SW 1271 (cell line): ENCODE results near the gene VPS8.

Experiments
- DNase-seq, 2 experiments: peaks; one replicate each; lab custom pipeline; 2025; lab: John Stamatoyannopoulos, UW

The VPS8 gene

DNA sequence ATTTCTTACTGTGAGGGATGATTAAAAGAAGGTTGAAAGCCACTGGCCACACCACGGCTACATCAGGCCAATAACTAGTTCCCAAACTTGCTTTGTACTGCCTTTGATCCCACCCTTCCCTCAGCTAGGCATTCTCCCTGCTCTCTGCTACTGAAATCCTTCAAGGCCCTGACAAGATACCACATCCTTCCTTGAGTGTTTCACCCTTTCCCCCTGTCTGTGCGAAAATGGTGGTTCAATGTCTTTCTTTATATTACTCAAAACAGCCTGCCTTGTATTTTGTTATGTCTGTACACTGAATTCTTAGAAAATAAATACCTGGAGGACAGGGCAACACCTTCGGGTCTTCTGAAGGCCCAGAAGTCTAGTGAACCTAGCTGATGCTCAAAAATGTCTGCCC is 932 bp upstream of the VPS8 start:
- DNase-seq: no peak

DNA sequence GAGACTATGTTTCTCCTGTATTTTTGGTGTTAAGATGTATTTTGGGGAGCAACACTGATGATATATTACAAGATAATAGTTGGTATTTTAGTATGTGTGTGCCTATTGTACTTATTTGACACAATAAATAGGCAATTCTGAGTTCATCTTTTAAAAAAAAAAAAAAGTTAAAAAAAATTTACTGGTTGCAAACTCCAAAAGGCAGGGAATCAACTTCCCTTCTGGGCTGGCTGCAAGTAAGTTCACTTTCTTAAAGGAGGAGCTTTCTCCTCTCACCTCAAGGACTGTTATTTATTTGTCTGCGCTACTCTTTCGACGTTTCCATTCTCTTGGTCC is 335 bp upstream of the VPS8 start:
- no peak for DNase-seq

DNA sequence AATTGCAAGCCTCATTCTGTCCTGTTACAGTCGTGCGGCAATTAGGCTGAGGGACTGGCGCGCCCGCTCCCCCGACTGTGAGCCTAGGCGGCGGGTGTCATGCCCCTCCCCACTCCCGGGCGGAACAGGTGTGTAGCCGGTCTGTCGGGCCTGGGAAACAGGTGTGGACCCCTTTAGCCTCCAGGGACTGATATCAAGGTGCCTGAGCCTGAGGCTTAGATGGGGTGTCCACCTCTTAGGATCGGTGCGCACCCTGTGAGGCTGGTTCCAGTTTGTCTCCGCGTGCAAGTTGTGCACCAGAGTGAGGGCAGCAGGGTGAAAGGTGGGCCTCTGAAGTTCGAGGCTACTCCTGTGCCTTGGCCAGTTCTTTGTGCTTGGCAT is 686 bp downstream of the VPS8 start:
- DNase-seq: no peak

DNA sequence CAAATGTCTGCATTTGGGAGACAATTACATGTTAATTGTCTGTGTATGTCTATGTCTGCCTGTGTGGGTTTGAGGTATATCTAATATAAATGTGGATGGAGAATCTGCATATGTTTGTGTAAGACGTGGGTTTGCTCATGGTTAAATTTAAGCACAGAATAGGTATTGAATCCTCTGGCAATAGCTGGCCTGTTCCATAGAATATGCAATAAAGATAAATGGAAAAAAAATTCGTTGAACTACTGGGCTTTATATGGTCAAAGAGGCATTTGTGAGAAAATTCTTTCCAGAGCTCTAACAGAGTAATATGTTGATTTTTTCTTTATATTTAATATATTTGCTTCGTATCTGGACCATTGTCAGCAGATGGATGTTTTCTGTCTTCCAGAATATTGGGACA is 1.4 kb downstream of the VPS8 start:
- DNase-seq: no peak

- DNase-seq: no peak
Observed at GRCh38 chr3:184814214-184814613, 2.2 kb downstream of the VPS8 start.

DNA sequence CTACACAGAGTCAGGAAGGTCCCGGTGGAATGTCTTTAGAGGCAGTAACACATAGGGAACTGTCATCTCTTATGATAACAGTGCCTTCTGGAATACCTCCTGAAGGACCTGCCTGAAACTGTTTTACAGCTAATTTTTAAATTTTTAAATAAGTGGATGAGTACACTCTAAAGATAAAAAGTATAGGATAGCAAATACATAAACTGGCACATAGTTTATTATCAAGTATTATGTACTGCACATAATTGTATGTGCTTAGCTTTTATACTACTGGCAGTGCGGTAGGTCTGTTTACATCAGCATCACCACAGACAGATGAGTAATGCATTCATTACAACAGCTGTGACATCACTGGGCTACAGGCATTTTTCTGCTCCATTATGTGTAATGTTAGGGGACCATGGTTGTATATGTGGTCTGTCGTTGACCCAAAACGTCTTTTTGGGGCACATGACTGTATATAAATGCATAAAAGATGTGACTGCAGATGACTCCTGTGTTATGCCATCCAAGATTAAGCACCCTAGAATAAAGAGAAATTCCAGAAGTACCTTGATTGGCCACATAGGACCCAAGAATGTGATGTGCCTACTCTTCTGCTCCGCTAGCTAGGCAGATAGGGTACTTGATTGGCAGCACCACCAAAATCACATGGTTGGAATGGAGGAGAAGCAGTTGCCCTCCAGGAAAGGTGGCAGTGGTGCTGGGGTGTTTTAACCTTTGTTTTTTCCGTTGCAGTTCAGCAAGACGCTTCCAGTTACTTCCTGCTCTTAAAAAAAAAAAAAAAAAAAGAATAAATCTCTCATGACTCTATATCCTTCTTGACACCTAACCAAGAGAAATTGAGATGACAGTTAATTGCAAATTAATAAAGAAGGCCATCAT is 3.3 kb downstream of the VPS8 start:
- DNase-seq: no peak

GRCh38 chr3:184816614-184817013 is 4.6 kb downstream of the VPS8 start:
- no peak for DNase-seq

DNA sequence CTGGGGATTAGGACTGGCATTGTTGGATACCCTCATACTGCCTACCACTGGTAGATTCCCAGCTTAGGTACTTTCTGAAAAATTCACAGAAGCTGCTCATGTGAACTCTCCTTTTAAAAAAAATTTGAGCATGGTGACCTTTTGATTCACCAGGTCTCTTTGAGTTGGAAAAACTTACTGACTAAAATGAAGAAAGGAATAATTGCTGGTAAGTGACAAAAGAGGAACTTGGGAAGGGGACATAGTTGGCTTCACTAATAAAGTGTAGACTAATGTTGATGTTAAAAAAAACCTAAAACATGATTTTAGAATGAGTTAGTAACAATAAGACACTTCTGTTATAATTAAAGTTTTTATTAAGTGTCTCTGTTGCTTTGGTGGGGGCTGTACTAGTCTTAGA is 8.6 kb downstream of the VPS8 start:
- DNase-seq: no peak

GRCh38 chr3:184821034-184821433 is 9.1 kb downstream of the VPS8 start:
- DNase-seq: no peak

DNA sequence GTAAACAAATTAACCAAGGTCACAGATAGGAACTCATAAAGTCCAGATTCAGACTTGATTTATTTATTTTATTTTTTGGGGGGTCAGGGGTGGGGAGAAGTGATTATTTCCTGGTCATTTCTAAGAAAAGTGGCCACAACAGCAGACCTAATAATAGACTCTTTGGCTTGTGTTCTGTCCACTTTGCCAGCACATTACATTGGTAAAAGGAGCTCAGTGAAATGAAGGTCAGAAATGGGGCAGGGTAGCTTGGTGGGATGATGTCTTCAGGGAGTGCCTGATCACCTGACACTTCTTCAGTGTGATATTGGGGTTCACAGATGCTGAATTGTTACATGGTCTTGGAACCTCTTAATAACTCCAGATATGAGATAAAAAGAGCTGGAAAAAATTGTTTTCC is 10.1 kb downstream of the VPS8 start:
- no peak for DNase-seq

GRCh38 chr3:184822654-184823053 is 10.7 kb downstream of the VPS8 start:
- no peak for DNase-seq

DNA sequence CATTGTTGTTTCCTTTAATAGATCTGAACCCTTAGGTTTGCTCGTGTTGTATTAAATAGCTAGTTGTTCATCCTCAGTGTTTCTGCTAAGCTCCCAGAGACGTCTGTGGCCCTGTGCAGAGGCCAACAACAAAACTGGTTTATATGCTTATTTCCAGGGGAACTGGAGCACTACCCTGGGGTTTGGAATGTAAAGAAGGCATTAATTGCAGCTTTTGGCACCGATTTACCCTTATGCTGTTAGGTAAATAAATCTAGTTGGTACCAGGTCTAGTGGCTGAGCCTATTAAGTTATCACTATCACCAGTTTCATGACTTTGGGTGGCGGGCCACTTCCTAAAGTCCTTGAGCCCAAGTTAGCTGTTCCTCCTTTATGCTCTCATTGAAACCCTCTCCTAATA is 12.0 kb downstream of the VPS8 start:
- DNase-seq: no peak

DNA sequence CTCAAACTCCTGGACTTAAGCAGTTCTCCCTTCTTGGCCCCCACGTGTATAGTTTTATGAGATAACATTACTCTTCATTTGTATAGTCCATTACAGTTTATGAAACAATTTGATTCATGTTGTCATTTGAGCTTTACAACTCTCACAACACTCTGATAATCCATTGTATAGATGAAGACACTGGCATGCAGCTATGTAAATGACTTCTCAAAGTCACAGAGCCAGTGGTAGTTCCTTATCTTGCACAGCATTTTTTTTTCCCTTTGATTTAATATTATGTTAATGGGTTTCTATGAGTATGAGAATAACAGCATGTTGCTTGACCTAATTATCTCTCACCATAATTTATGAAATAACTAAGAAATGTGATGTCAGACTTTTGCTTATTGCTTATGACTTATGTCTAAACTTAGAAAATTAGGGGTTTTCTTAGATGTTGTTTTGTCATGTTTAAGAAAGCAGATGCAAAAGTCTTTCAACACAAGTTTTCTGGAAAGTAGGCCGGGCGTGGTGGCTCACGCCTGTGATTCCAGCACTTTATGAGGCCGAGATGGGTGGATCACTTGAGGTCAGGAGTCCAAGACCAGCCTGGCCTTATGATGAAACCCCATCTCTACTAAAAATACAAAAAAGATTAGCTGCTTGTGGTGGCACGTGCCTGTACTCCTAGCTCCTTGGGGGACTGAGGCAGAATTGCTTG is 13.3 kb downstream of the VPS8 start:
- no peak for DNase-seq

- DNase-seq: no peak
Observed at GRCh38 chr3:184827572-184827971, 15.6 kb downstream of the VPS8 start.

DNA sequence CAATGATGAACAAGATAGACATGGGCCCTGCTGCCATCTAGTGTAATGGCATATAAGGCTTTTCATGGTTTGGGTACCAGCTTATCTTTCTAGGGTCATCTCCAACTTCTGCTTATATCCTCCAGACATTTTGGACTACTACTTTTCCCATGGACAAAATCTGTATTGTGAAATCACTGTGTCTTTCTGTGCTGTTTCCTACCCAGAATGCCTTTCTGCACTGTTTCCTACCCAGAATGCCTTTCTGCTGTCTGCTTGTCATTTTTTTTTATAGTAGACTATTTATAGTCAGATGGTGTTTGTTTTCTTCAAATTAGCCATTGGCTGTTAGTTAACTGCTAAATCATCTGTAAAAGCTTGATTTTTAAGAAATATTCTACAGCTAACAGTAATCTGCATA is 20.1 kb downstream of the VPS8 start:
- no peak for DNase-seq

- no peak for DNase-seq
Observed at GRCh38 chr3:184832903-184833302, 20.9 kb downstream of the VPS8 start.

- no peak for DNase-seq
Observed at GRCh38 chr3:184836090-184836822, 24.3 kb downstream of the VPS8 start.

- no peak for DNase-seq
Observed at GRCh38 chr3:184842433-184842832, 30.5 kb downstream of the VPS8 start.

DNA sequence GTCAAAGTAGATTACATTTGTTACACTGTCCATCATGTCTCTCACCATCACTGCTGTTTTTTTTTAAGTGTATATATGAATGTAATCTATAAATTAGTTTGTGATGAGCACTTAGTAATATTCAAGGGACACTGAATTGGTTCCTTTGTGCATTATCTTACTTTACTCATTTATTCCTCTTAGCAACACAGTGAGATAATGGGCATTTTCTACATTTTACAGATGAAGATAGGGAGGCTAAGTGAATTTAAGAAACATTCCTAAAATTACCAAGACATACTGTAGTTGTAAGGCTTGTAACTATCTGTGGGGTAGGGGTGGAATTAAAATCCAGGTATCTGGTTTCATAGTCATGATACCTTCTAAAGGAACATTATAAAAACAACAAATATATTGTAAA is 33.9 kb downstream of the VPS8 start:
- no peak for DNase-seq

GRCh38 chr3:184846496-184846895 is 34.5 kb downstream of the VPS8 start:
- no peak for DNase-seq

GRCh38 chr3:184848934-184849333 is 37.0 kb downstream of the VPS8 start:
- DNase-seq: no peak

DNA sequence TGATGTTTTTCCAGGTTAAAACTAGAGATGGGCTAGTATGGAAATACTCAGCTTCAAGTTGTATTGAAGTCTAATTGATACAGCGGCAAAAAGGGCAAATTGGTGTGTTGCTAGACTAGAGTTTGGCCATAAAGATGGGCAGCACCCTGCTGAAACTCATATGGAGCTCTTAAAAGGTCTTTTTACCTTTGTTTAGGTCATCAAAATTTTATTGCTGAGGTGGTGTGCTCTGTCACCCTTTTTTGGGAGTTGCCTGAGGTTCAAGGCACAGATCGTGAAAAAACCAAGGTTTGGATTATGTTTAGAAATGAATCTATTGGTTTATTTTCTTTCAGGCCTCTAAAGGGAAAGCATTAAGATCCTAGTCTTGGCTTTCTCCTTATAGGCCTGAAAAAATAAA is 38.2 kb downstream of the VPS8 start:
- no peak for DNase-seq

DNA sequence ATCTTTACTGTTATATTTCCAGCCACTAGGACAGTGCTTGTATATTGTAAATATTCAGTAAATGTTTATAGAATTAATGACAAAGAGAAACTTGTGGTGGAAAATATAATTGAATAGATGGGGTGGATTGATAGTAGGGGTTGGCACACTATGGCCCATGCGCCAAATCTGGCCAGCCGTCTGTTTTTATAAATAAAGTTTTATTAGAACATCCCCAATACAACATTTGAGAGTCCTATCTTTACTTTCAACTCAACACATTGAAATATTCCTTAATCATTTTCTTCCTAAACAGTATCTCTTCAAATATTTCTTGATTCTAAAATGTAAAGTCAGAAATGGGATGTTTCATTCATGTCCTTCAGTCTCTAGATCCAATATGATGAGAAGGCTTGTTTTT is 45.1 kb downstream of the VPS8 start:
- no peak for DNase-seq
